K562 (cell line): ENCODE measurements around the gene TMEM222. TPM values are rescaled to one million over a fixed set of nuclear protein-coding genes. Genes with fewer than 3 reads are reported as not detected.

ENCODE experiments used
- EGR1 ChIP-seq: fragments of 450-650 bp; conservative IDR thresholded peaks from 2 replicates; pipeline ENCODE4 v1.6.1; 2017; ENCODE audit warnings: mild to moderate bottlenecking
- FIP1L1 ChIP-seq: fragments of 200-400 bp; formaldehyde crosslinking; IDR thresholded peaks from 2 replicates; pipeline ENCODE4 v1.6.1; 2018; ENCODE audit warnings: mild to moderate bottlenecking, low read depth, low read length; ENCODE audit not compliant: poor library complexity, severe bottlenecking
- PHTF2 ChIP-seq: fragments of 250-450 bp; sonication (Bioruptor Pico); IDR thresholded peaks from 2 replicates; pipeline ENCODE4 v1.5.0; 2021; ENCODE audit warnings: mild to moderate bottlenecking
- POLR2G ChIP-seq: fragments of 200-400 bp; formaldehyde crosslinking; IDR thresholded peaks from 2 replicates; pipeline ENCODE4 v1.6.1; 2017; ENCODE audit warnings: low read depth, mild to moderate bottlenecking, antibody characterized with exemption, low read length, moderate library complexity
- SP1 ChIP-seq: sonication (generic); formaldehyde crosslinking; IDR thresholded peaks from 2 replicates; pipeline ENCODE4 v1.8.1; 2022; ENCODE audit warnings: mild to moderate bottlenecking, missing genetic modification reagents
- SREBF1 ChIP-seq: fragments of 150-350 bp; IDR thresholded peaks from 2 replicates; pipeline ENCODE4 v1.6.1; 2014; ENCODE audit warnings: antibody characterized with exemption, low read depth, low read length, borderline replicate concordance
- TAF7 ChIP-seq: fragments of 450-650 bp; IDR thresholded peaks from 2 replicates; pipeline ENCODE4 v1.6.1; 2016; ENCODE audit warnings: missing genetic modification characterization, missing compliant biosample characterization
- ZNF668 ChIP-seq: fragments of 250-450 bp; sonication (Bioruptor Pico); IDR thresholded peaks from 2 replicates; pipeline ENCODE4 v1.8.0; 2022; ENCODE audit warnings: mild to moderate bottlenecking, inconsistent platforms
- polyA plus RNA-seq, 8 experiments: library from polyadenylated mRNA; depleted of rRNA in 4 of 8; stranded (reverse) in 5 of 8; unstranded in 3 of 8; fragments of >200 nt; fragmentation: Nextera tagmentation in 2 of 8; fragmentation: Illumina TruSeq in 1 of 8; extraction: Ambion mirVana in 2 of 8; extraction: Trizol in 1 of 8; gene quantifications; 2 replicates each; pipeline versions ENCODE4 v1.2.1 to v1.2.3, GENCODE V29; 2011 to 2014; ENCODE audit warnings: inconsistent platforms in 1 of 8, missing spikeins in 1 of 8
- total RNA-seq, 7 experiments: library from RNA; depleted of rRNA in 6 of 7; stranded (reverse); fragments of >200 nt in 6 of 7; fragmentation: Illumina TruSeq in 2 of 7; extraction: Trizol in 2 of 7; gene quantifications; 2 replicates each; pipeline versions ENCODE4 v1.2.1 to v1.2.3, GENCODE V29; 2011 to 2021; ENCODE audit warnings: low replicate concordance in 1 of 7
- TF ChIP-seq, protein P1 (sequence below), 2 experiments: IDR thresholded peaks; 2 replicates each; pipeline ENCODE4 v1.6.1; 2011; ENCODE audit warnings: borderline replicate concordance in 1 of 2, control low read depth in 1 of 2, low read depth in 1 of 2, low read length in 1 of 2, mild to moderate bottlenecking in 1 of 2, mixed read lengths in 1 of 2, moderate library complexity in 1 of 2; ENCODE audit not compliant: insufficient read depth in 1 of 2, insufficient read length in 1 of 2, poor library complexity in 1 of 2, severe bottlenecking in 1 of 2; ENCODE audit errors: extremely low read depth in 1 of 2

TMEM222 gene
- total and polyA plus RNA-seq, 9 of the 15 experiments (the other 6 are each of a cell fraction or from before 2014, with no cell fraction given): 6.9 to 48.0 (median 32.8) TPM

- TF ChIP-seq POLR2G: peak; percentile 53
- no peak for TF ChIP-seq ZNF668
- TF ChIP-seq SP1: peak; percentile 43; the same call in 1 of the 2 replicates
- peak; percentile 37 for TF ChIP-seq FIP1L1
- no peak for TF ChIP-seq TAF7 (tag)
- no peak for TF ChIP-seq PHTF2 (CRISPR knock-in tag)
- TF ChIP-seq, protein P1, sequence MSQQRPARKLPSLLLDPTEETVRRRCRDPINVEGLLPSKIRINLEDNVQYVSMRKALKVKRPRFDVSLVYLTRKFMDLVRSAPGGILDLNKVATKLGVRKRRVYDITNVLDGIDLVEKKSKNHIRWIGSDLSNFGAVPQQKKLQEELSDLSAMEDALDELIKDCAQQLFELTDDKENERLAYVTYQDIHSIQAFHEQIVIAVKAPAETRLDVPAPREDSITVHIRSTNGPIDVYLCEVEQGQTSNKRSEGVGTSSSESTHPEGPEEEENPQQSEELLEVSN (IDR thresholded peaks at IDR 0.05; ENCODE audit: borderline replicate concordance in 1 of 2, extremely low read depth in 1 of 2, insufficient read depth in 1 of 2, insufficient read length in 1 of 2, low read depth in 1 of 2, low read length in 1 of 2, poor library complexity in 1 of 2, severe bottlenecking in 1 of 2): peak in 1 of 2 experiments; percentile 24
- no peak for TF ChIP-seq SREBF1
- peak; percentile 38; the same call in 1 of the 2 replicates for TF ChIP-seq EGR1
Measured at GRCh38 chr1:27360159-27361043, 38.4 kb downstream of the TMEM222 start (continued).
